Endothelial cell of umbilical vein (primary cell): ENCODE data around the gene DLX3. TPM values are rescaled to one million over a fixed set of nuclear protein-coding genes. Genes with fewer than 3 reads are reported as not detected.

ENCODE experiments used
- BruUV-seq: library from RNA; stranded (reverse); fragments of 400-500 nt; replicated peaks from 2 replicates; lab custom pipeline; 2021; lab: Mats Ljungman, UMichigan
- CTCF ChIA-PET: fragments of 300-600, 350-600 bp; sonication (Branson Sonifier 250); formaldehyde crosslinking; loops from one replicate; lab custom pipeline; 2021; ENCODE audit warnings: antibody characterized with exemption, inconsistent platforms; lab: Charles Lee
- POLR2A ChIA-PET: fragments of 300-600, 350-600 bp; sonication (Branson Sonifier 250); formaldehyde crosslinking; loops from one replicate; lab custom pipeline; 2021; ENCODE audit warnings: antibody characterized with exemption, inconsistent platforms; lab: Charles Lee
- DNase-seq: peaks from one replicate; pipeline ENCODE4 v3.0.0-alpha.2; 2011; ENCODE audit warnings: low read depth, low spot score
- FAIRE-seq: peaks from 2 replicates; lab custom pipeline; 2011; peaks lifted over from hg19 to GRCh38; lab: Jason Lieb, UNC
- H2AFZ ChIP-seq: 2 replicates; pipeline ENCODE4 v1.6.0; 2012; ENCODE audit warnings: low read depth, low read length, control low read depth, inconsistent platforms
- H3K27ac ChIP-seq: 2 replicates; pipeline ENCODE4 v1.5.1; 2011; ENCODE audit warnings: low read depth, mild to moderate bottlenecking, control low read depth, low read length, moderate library complexity; ENCODE audit not compliant: insufficient read depth
- H3K27me3 ChIP-seq, 2 experiments: 2 replicates each; pipeline versions ENCODE4 v1.6.0 to v1.6.1; 2011; ENCODE audit warnings: low read length in 2 of 2, mixed read lengths in 1 of 2; ENCODE audit not compliant: control insufficient read depth in 2 of 2, insufficient read depth in 2 of 2
- H3K36me3 ChIP-seq, 2 experiments: 2 replicates in 1 of 2; 3 replicates in 1 of 2; pipeline ENCODE4 v1.5.1; 2011; ENCODE audit warnings: low read length in 2 of 2, mild to moderate bottlenecking in 1 of 2, moderate library complexity in 1 of 2; ENCODE audit not compliant: control insufficient read depth in 2 of 2, insufficient read depth in 2 of 2; ENCODE audit errors: extremely low read depth in 1 of 2
- H3K4me1 ChIP-seq: 3 replicates; pipeline ENCODE4 v1.5.1; 2011; ENCODE audit warnings: mild to moderate bottlenecking, low read length; ENCODE audit not compliant: control insufficient read depth, insufficient read depth; ENCODE audit errors: extremely low read depth
- H3K4me2 ChIP-seq: 2 replicates; pipeline ENCODE4 v1.6.1; 2011; ENCODE audit warnings: low read length, control low read depth, mixed read lengths; ENCODE audit not compliant: insufficient read depth
- H3K4me3 ChIP-seq, 3 experiments: fragments of 200-600 bp in 1 of 3; sonication (generic), shearing (Covaris generic) in 1 of 3; replicated peaks in 1 of 3; 2 replicates each; pipeline ENCODE4 v1.5.1; 2011 to 2016; ENCODE audit warnings: control low read depth in 3 of 3, low read length in 3 of 3, mild to moderate bottlenecking in 2 of 3, inconsistent platforms in 1 of 3, low read depth in 1 of 3, moderate library complexity in 1 of 3; ENCODE audit not compliant: insufficient read depth in 1 of 3
- H3K79me2 ChIP-seq: 2 replicates; pipeline ENCODE4 v1.6.0; 2012; ENCODE audit warnings: low read length, inconsistent platforms; ENCODE audit not compliant: control insufficient read depth, insufficient read depth
- H3K9ac ChIP-seq: replicated peaks from 2 replicates; pipeline ENCODE3; 2011; ENCODE audit warnings: low read length, control low read depth; ENCODE audit not compliant: insufficient read depth; ENCODE audit errors: extremely low read depth
- H3K9me1 ChIP-seq: replicated peaks from 3 replicates; pipeline ENCODE4 v1.6.0; 2011; ENCODE audit warnings: mild to moderate bottlenecking, low read length; ENCODE audit not compliant: control insufficient read depth, insufficient read depth; ENCODE audit errors: extremely low read depth
- H3K9me3 ChIP-seq: replicated peaks from 2 replicates; pipeline ENCODE4 v1.5.1; 2012; ENCODE audit warnings: low read length, inconsistent platforms; ENCODE audit not compliant: control insufficient read depth, insufficient read depth
- H4K20me1 ChIP-seq: replicated peaks from 2 replicates; pipeline ENCODE3; 2011; ENCODE audit warnings: mild to moderate bottlenecking, low read length; ENCODE audit not compliant: control insufficient read depth, insufficient read depth; ENCODE audit errors: extremely low read depth
- EZH2 ChIP-seq: IDR thresholded peaks from 2 replicates; pipeline ENCODE4 v1.6.1; 2012; ENCODE audit warnings: borderline replicate concordance, low read depth, mild to moderate bottlenecking, moderate library complexity, low read length, inconsistent platforms; ENCODE audit not compliant: severe bottlenecking
- FOS ChIP-seq: IDR thresholded peaks from 2 replicates; pipeline ENCODE4 v1.6.1; 2011; ENCODE audit warnings: mild to moderate bottlenecking, low read length, moderate library complexity, borderline replicate concordance; ENCODE audit not compliant: insufficient read depth
- GATA2 ChIP-seq: IDR thresholded peaks from 2 replicates; pipeline ENCODE4 v1.7.0; 2011; ENCODE audit warnings: low read depth, mild to moderate bottlenecking, moderate library complexity, mixed read lengths, low read length; ENCODE audit not compliant: insufficient read length, insufficient read depth
- JUN ChIP-seq: IDR thresholded peaks from 2 replicates; pipeline ENCODE4 v1.6.1; 2011; ENCODE audit warnings: borderline replicate concordance, low read depth; ENCODE audit not compliant: insufficient read length, insufficient read depth
- MYC ChIP-seq: IDR thresholded peaks from one replicate; pipeline ENCODE4 v1.6.1; 2011; ENCODE audit warnings: mild to moderate bottlenecking, low read depth, low read length
- POLR2A ChIP-seq: IDR thresholded peaks from 2 replicates; pipeline ENCODE4 v1.6.1; 2012; ENCODE audit warnings: low read depth, mild to moderate bottlenecking, control low read depth, low read length
- POLR2AphosphoS5 ChIP-seq: IDR thresholded peaks from 2 replicates; pipeline ENCODE4 v1.6.1; 2012; ENCODE audit warnings: low read depth, mild to moderate bottlenecking, control low read depth, low read length, moderate library complexity; ENCODE audit not compliant: insufficient read depth
- dilution Hi-C: fragments of 300-500 bp; cut with MboI; formaldehyde crosslinking; loops from one replicate; pipeline ENCODE4 v1.15.0; 2019; ENCODE audit warnings: low sequenced_read_pairs; ENCODE audit not compliant: extremely low pct_ligation_motif_present
- intact Hi-C: fragments of 100-400 bp; cut with micrococcal nuclease; formaldehyde crosslinking; loops from one replicate; pipeline ENCODE4 v1.10.0; 2022
- polyA plus RNA-seq, 4 experiments: library from polyadenylated mRNA; depleted of rRNA in 3 of 4; stranded (reverse) in 3 of 4; unstranded in 1 of 4; fragments of >200 nt; gene quantifications; 2 replicates each; pipeline versions ENCODE4 v1.2.1 to v1.2.3, GENCODE V29; 2011 to 2012; ENCODE audit warnings: missing spikeins in 1 of 4
- total RNA-seq: library from RNA; stranded (reverse); gene quantifications from 2 replicates; pipeline ENCODE4 v1.2.3, GENCODE V29; 2021
- TF ChIP-seq, protein P1 (sequence below), 2 donors: IDR thresholded peaks; 1 replicate in 1 of 2; 2 replicates in 1 of 2; pipeline ENCODE4 v1.5.1; 2011; ENCODE audit warnings: low read length in 2 of 2, mild to moderate bottlenecking in 2 of 2, moderate library complexity in 2 of 2, control low read depth in 1 of 2, inconsistent platforms in 1 of 2, low read depth in 1 of 2; ENCODE audit not compliant: insufficient read depth in 1 of 2; ENCODE audit errors: extremely low read depth in 1 of 2
- TF ChIP-seq, protein P2 (sequence below): IDR thresholded peaks from 2 replicates; pipeline ENCODE4 v1.6.1; 2011; ENCODE audit not compliant: insufficient read depth, insufficient read length

DLX3 gene
- total and polyA plus RNA-seq, 2 donors (not counting 3 experiments of a cell fraction or from before 2014, with no cell fraction given): not detected

DNA sequence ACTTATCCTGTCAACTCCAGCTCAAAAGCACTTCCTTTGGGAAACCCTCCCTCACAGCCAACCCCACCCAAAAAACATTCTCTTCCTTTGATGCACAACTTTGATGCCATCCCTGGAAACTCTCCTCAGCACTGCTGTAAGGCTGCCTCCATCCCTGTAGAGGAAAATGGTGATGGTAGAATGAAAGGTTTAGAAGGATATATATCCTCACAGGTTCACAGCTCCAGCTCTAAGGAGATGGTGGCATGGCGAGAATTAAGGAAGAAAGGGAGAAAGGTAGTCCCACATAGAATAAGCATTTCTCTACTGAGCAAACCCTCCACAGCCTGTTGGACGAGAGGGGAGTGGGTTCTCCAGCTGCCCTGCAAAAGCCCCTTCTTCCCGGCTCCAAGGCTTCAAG, 28.3 kb downstream of the DLX3 start:
- CTCF ChIA-PET: interaction anchor here (0.5 to 2.2 kb wide), 7 partner anchors 10 to 66 kb away, joined by 3 to 7 read pairs (median 4); no protein-coding TSS in a partner anchor
- dilution Hi-C loops: no loop called here

More for the DNA sequence above, 28.3 kb downstream of the DLX3 start:
- no peak for TF ChIP-seq POLR2AphosphoS5
- TF ChIP-seq POLR2A: no peak
- TF ChIP-seq JUN: no peak
- TF ChIP-seq FOS: no peak
- TF ChIP-seq EZH2: no peak
- TF ChIP-seq, protein P1, sequence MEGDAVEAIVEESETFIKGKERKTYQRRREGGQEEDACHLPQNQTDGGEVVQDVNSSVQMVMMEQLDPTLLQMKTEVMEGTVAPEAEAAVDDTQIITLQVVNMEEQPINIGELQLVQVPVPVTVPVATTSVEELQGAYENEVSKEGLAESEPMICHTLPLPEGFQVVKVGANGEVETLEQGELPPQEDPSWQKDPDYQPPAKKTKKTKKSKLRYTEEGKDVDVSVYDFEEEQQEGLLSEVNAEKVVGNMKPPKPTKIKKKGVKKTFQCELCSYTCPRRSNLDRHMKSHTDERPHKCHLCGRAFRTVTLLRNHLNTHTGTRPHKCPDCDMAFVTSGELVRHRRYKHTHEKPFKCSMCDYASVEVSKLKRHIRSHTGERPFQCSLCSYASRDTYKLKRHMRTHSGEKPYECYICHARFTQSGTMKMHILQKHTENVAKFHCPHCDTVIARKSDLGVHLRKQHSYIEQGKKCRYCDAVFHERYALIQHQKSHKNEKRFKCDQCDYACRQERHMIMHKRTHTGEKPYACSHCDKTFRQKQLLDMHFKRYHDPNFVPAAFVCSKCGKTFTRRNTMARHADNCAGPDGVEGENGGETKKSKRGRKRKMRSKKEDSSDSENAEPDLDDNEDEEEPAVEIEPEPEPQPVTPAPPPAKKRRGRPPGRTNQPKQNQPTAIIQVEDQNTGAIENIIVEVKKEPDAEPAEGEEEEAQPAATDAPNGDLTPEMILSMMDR (IDR thresholded peaks at IDR 0.05; ENCODE audit: extremely low read depth in 1 of 2, insufficient read depth in 1 of 2, low read depth in 1 of 2, low read length in 2 of 2): no peak
- TF ChIP-seq GATA2: no peak
- TF ChIP-seq, protein P2, sequence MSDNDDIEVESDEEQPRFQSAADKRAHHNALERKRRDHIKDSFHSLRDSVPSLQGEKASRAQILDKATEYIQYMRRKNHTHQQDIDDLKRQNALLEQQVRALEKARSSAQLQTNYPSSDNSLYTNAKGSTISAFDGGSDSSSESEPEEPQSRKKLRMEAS: no peak
- TF ChIP-seq MYC: no peak
- H3K9me3 ChIP-seq: no peaks in the 10 kb centered on the region
- H3K9me1 ChIP-seq: no peaks in the 10 kb centered on the region
- FAIRE-seq (no peak), DNase-seq (no peak)
- peaks cover 88 to 93% of the 10 kb centered on the region in 2 experiments for H3K27me3 ChIP-seq
- POLR2A ChIA-PET: no interaction called here
- no peaks in the 10 kb centered on the region for H3K4me1 ChIP-seq
- H3K4me2 ChIP-seq: no peak overlapping the region
- H3K79me2 ChIP-seq: no peaks in the 10 kb centered on the region
- no TSS peak for BruUV-seq
- no peak overlapping the region for H3K4me3 ChIP-seq
- no peaks in the 10 kb centered on the region for H4K20me1 ChIP-seq
- intact Hi-C loops: no loop called here
- H3K9ac ChIP-seq: no peak overlapping the region
- H3K36me3 ChIP-seq: no peaks in the 10 kb centered on the region
- no peak overlapping the region for H3K27ac ChIP-seq
- no peak overlapping the region for H2AFZ ChIP-seq
